Karpas-422 (cell line): ENCODE measurements around the gene DUOX2. TPM values are rescaled to one million over a fixed set of nuclear protein-coding genes. Genes with fewer than 3 reads are reported as not detected.
"Not testable (repeated sequence)": the region's sequence is repeated elsewhere in the genome, so short reads cannot be mapped to it uniquely, and the experiment has no call there.

ENCODE experiments used
- DNase-seq: peaks from one replicate; pipeline ENCODE4 v3.0.0-alpha.2; 2015
- H2AFZ ChIP-seq: fragments of 200-600 bp; sonication (generic); 2 replicates; pipeline ENCODE4 v1.6.1; 2014; ENCODE audit warnings: antibody characterized with exemption, low read length, mixed read lengths
- H3K27ac ChIP-seq: fragments of 200-600 bp; sonication (generic); 2 replicates; pipeline ENCODE4 v1.5.1; 2014; ENCODE audit warnings: mild to moderate bottlenecking, low read length, moderate library complexity
- H3K27me3 ChIP-seq: fragments of 200-600 bp; sonication (generic); 2 replicates; pipeline ENCODE4 v1.6.1; 2014; ENCODE audit warnings: low read length, mixed read lengths
- H3K36me3 ChIP-seq: fragments of 200-600 bp; sonication (generic); 2 replicates; pipeline ENCODE4 v1.6.1; 2014; ENCODE audit warnings: low read length, mixed read lengths; ENCODE audit not compliant: insufficient read depth
- H3K4me1 ChIP-seq: fragments of 200-600 bp; sonication (generic); 2 replicates; pipeline ENCODE4 v1.6.1; 2014; ENCODE audit warnings: mild to moderate bottlenecking, low read length, mixed read lengths
- H3K4me2 ChIP-seq: fragments of 200-600 bp; sonication (generic); 2 replicates; pipeline ENCODE4 v1.6.1; 2014; ENCODE audit warnings: low read length, low read depth, mild to moderate bottlenecking; ENCODE audit not compliant: poor library complexity, severe bottlenecking
- H3K4me3 ChIP-seq: fragments of 200-600 bp; sonication (generic); 2 replicates; pipeline ENCODE4 v1.5.1; 2014; ENCODE audit warnings: mild to moderate bottlenecking, antibody characterized with exemption, low read length, mixed read lengths
- H3K79me2 ChIP-seq: fragments of 200-600 bp; sonication (generic); 2 replicates; pipeline ENCODE4 v1.6.1; 2014; ENCODE audit warnings: mild to moderate bottlenecking, low read length, mixed read lengths
- H3K9ac ChIP-seq: fragments of 200-600 bp; sonication (generic); 2 replicates; pipeline ENCODE4 v1.6.0; 2014; ENCODE audit warnings: low read length
- H3K9me2 ChIP-seq: fragments of 200-600 bp; sonication (generic), shearing (Covaris generic); replicated peaks from 2 replicates; pipeline ENCODE4 v1.6.0; 2014; ENCODE audit warnings: mild to moderate bottlenecking, low read length, moderate library complexity; ENCODE audit not compliant: insufficient read depth
- H3K9me3 ChIP-seq: fragments of 300-700, 200-600 bp; sonication (generic); 2 replicates; pipeline ENCODE4 v1.6.1; 2014; ENCODE audit warnings: low read length, mixed read lengths
- H4K20me1 ChIP-seq: fragments of 200-600 bp; sonication (generic); 2 replicates; pipeline ENCODE4 v1.6.1; 2014; ENCODE audit warnings: mild to moderate bottlenecking, antibody characterized with exemption, low read length, low read depth; ENCODE audit not compliant: insufficient read depth
- total RNA-seq: library from RNA; depleted of rRNA; stranded (reverse); fragments of >200 nt; shearing (Covaris generic); gene quantifications from 2 replicates; pipeline ENCODE4 v1.2.3, GENCODE V29; 2014; ENCODE audit warnings: low replicate concordance

DUOX2 gene
- total RNA-seq, 1 experiment from 2014 or later = 0.45 TPM

DNA sequence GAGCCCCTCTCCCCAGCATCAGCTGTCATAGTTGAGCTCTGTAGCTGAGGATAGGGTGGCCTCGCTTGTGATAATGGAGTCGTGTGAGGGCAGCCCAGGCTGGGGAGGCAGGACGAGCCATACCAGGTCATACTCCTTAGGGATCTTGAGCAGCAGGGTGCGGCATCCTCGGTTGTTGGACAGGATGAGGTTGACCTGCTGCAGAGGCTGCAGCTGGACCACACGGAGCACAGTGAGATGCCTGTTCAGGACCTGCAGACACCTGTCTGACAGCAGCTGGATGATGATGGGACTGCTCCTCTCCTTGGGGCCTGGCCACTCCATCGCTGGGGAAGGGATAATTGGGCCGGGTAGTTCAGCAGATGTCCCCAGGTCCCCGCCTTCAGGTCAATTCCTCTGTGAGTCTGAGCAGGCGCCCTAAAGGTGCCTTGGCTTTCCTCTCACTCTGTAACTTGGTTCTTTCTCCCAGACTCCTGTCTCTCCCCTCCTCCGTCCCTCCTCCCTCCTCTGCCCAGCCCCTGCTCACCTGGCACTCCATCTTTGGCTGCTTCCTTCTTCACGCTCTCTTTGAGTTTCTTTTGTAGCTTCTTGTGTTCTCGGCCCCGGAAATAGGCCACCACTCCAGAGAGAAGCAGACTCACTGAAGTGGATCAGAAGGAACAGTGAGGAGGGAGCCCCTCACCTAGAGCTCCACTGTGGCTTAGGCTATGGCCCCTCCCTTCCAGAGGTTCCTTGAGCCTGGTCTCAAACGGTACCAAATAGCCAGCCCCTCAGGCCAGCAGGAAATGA, 7.8 kb downstream of the DUOX2 start:
- no peak overlapping the region for H3K9ac ChIP-seq
- H3K36me3 ChIP-seq = no peaks in the 10 kb centered on the region
- H3K4me2 ChIP-seq = no peak overlapping the region
- no peak for DNase-seq
- no peaks in the 10 kb centered on the region for H3K9me2 ChIP-seq
- no peaks in the 10 kb centered on the region for H3K4me1 ChIP-seq
- H3K27ac ChIP-seq = no peak overlapping the region
- no peaks in the 10 kb centered on the region for H3K79me2 ChIP-seq
- no peaks in the 10 kb centered on the region for H4K20me1 ChIP-seq
- H3K4me3 ChIP-seq = no peak overlapping the region
- H3K9me3 ChIP-seq = no peaks in the 10 kb centered on the region
- no peak overlapping the region for H2AFZ ChIP-seq
- no peaks in the 10 kb centered on the region for H3K27me3 ChIP-seq

DNA sequence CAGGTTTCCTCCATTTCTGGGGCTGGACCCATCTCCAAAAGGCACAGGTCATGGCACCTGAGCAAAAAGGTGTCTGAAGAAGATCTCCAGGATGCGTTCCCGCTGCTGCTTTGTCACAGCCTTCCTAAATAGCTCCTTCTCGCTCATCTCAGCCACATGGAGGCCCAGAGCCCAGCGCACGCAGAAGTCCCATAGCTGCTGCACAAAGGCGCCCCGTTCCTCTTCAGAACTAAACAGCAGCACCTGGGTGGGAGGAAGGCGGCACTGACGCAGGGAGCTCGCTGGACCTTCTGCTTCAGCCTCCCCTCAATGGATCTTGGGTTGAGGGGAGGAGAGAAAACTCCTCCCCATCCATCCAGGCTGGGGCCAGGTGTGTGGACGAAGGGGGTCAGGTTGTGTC, 8.4 kb downstream of the DUOX2 start:
- H3K4me3 ChIP-seq = no peak overlapping the region
- no peak for DNase-seq
- H3K9ac ChIP-seq = no peak overlapping the region
- H3K9me2 ChIP-seq = no peaks in the 10 kb centered on the region
- no peaks in the 10 kb centered on the region for H3K4me1 ChIP-seq
- H3K27ac ChIP-seq = no peak overlapping the region
- no peaks in the 10 kb centered on the region for H3K27me3 ChIP-seq
- no peaks in the 10 kb centered on the region for H3K79me2 ChIP-seq
- no peak overlapping the region for H3K4me2 ChIP-seq
- H4K20me1 ChIP-seq = no peaks in the 10 kb centered on the region
- H3K36me3 ChIP-seq = no peaks in the 10 kb centered on the region
- H3K9me3 ChIP-seq = no peaks in the 10 kb centered on the region
- no peak overlapping the region for H2AFZ ChIP-seq

DNA sequence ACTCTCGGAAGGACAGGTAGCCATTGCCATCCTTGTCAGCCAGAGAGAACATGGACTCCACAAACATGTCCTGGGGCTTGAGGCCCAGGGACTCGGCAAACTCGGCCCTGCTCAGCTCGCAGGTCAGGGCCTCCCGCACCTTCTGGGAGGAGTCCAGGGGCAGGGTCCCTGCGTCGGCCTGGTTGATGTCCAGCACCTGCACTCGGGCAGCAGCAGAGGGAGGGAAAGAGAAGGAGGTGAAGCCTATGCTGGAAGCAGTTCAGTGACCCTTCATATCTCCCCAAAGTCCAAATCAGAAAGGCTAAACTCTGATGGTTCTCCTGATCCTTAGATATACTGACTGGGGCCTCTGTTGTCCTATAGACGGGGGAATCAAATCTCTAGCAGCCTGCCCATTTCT, 9.8 kb downstream of the DUOX2 start:
- not testable (repeated sequence) for H3K4me1 ChIP-seq, H3K27me3 ChIP-seq, H4K20me1 ChIP-seq, H3K9me3 ChIP-seq, H3K4me2 ChIP-seq, H2AFZ ChIP-seq, H3K79me2 ChIP-seq, H3K27ac ChIP-seq, DNase-seq, H3K9ac ChIP-seq, H3K4me3 ChIP-seq, H3K9me2 ChIP-seq, H3K36me3 ChIP-seq

DNA sequence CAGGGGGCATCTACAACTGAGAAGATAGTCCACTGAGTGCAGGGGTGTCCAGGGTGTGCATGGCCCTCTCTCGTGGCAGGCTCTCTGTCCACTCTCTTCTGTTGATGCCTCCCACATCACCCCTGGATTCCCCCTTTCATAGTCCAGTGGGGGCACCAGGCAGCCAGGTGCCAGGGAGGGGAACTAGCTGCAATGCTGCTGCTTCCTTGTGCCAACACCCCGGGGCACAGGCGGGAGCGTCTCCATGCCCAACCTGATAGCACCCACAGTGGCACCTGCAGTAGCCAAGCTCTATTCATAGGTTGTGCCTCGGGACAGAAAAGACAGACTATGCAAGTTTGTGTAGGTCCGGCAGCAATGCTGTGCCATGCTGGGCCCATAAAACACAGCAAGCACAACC, 11.7 kb downstream of the DUOX2 start:
- Histone ChIP-seq H3K4me1 (0 out of 2 replicates have a peak, but pooled peaks cover 2% of the 10 kb centered on the region), H2AFZ (no peak overlapping the region), H3K36me3 (no peaks in the 10 kb centered on the region), H3K27me3 (no peaks in the 10 kb centered on the region), H3K4me3 (no peak overlapping the region), H3K9ac (no peak overlapping the region), H3K4me2 (no peak overlapping the region), H3K79me2 (no peaks in the 10 kb centered on the region), H4K20me1 (no peaks in the 10 kb centered on the region), H3K9me3 (no peaks in the 10 kb centered on the region), H3K27ac (no peak overlapping the region), H3K9me2 (no peaks in the 10 kb centered on the region)
- DNase-seq = no peak

DNA sequence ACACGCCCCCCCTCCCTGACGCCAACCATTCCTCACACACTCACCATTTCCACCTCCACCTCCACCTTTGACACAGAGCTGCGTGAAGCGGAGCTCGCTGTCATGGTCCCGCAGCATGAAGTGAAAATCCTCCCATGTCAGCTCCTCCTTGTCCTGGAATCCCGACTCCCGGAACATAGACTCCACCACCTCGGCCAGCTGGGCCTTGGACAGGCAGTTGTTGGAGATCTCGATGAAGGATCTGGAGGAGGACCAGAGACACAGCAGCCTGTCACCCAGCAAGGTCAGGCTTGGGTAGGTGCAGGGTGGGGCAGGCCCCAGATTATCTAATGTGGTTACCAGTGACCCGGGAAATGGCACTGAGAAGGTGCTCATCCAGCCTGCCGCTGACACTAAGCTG, 12.2 kb downstream of the DUOX2 start:
- H2AFZ ChIP-seq = no peak overlapping the region
- H3K9me2 ChIP-seq = no peaks in the 10 kb centered on the region
- no peaks in the 10 kb centered on the region for H3K9me3 ChIP-seq
- no peak overlapping the region for H3K4me2 ChIP-seq
- no peaks in the 10 kb centered on the region for H3K27me3 ChIP-seq
- no peak overlapping the region for H3K9ac ChIP-seq
- H3K4me1 ChIP-seq = 0 out of 2 replicates have a peak, but pooled peaks cover 2% of the 10 kb centered on the region
- no peaks in the 10 kb centered on the region for H3K79me2 ChIP-seq
- DNase-seq = no peak
- no peak overlapping the region for H3K4me3 ChIP-seq
- no peaks in the 10 kb centered on the region for H3K36me3 ChIP-seq
- H4K20me1 ChIP-seq = no peaks in the 10 kb centered on the region
- no peak overlapping the region for H3K27ac ChIP-seq

DNA sequence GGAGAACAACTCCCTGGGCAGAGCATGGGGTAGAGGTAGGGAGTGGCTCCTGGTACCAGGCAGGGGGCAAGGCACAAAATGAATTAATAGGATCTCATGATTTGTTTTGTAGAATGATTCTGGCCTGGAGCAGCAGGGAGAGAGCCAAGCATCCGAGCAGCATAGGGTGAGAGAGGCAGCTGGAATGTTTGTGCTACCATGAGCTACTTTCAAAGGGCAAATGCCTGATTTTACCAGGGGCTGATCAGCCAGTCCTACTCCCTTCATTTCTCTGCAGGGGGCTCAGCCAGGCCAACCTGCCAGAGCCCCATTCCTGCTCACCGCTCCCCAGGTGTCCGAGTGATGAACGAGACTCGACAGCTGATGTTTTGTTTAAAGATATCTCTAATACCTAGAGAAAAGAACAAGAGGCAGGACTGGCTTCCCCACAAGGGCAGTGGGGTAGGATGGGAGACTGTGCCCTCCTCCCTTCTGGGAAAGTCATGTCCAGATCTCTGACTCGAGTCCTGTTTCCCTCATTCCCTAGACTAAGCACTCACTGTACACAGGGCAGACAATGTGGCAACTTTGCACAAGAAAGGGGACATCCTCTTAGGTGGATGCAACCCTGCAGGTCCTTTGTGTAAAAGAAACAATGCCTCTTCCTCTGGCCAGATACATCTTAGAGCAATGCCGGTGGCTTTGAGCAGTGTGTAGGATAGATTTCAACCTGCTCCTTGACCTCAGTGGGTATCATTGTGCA, 12.9 kb downstream of the DUOX2 start:
- no peak overlapping the region for H3K4me2 ChIP-seq
- H3K4me3 ChIP-seq = no peak overlapping the region
- no peak overlapping the region for H3K9ac ChIP-seq
- no peaks in the 10 kb centered on the region for H3K36me3 ChIP-seq
- H3K27me3 ChIP-seq = no peaks in the 10 kb centered on the region
- no peaks in the 10 kb centered on the region for H3K79me2 ChIP-seq
- H3K4me1 ChIP-seq = 0 out of 2 replicates have a peak, but pooled peaks cover 2% of the 10 kb centered on the region
- no peaks in the 10 kb centered on the region for H3K9me3 ChIP-seq
- no peak overlapping the region for H2AFZ ChIP-seq
- no peaks in the 10 kb centered on the region for H3K9me2 ChIP-seq
- no peak overlapping the region for H3K27ac ChIP-seq
- no peaks in the 10 kb centered on the region for H4K20me1 ChIP-seq
- no peak for DNase-seq

DNA sequence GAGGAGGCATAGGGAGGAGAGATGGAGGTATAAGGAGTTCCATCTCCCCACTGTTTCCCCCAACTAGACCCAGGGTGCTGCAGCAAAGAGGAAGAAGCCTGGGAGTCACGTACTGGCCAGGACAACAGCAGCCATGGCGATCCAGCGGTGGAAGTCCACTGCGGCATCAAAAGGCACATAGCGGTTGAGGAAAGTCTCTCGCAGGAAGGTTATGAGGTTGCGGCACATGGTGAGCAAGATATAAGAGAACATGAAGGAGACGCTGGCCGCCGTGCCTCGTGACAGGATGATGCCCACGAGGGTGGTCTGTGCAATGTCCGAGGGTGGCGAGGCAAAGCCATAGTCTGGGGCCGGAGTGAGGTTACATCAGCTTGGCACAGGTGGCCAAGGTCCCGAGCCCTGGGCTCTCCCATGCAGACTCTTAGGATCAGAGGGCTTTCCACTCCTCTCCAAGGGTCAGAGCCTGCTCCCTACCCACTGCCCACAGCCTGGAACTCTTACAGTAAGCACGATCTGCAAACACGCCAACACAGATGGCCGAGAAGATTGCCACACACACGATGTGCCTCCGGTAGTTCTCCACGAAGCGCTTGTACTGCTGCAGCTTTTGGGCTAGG, 14.3 kb downstream of the DUOX2 start:
- no peaks in the 10 kb centered on the region for H3K9me2 ChIP-seq
- no peak overlapping the region for H3K4me2 ChIP-seq
- H3K9me3 ChIP-seq = no peaks in the 10 kb centered on the region
- no peak overlapping the region for H3K4me3 ChIP-seq
- no peak overlapping the region for H3K27ac ChIP-seq
- no peak overlapping the region for H2AFZ ChIP-seq
- H4K20me1 ChIP-seq = no peaks in the 10 kb centered on the region
- 0 out of 2 replicates have a peak, but pooled peaks cover 2% of the 10 kb centered on the region for H3K4me1 ChIP-seq
- no peaks in the 10 kb centered on the region for H3K27me3 ChIP-seq
- no peaks in the 10 kb centered on the region for H3K79me2 ChIP-seq
- no peak overlapping the region for H3K9ac ChIP-seq
- H3K36me3 ChIP-seq = no peaks in the 10 kb centered on the region
- DNase-seq = no peak

DNA sequence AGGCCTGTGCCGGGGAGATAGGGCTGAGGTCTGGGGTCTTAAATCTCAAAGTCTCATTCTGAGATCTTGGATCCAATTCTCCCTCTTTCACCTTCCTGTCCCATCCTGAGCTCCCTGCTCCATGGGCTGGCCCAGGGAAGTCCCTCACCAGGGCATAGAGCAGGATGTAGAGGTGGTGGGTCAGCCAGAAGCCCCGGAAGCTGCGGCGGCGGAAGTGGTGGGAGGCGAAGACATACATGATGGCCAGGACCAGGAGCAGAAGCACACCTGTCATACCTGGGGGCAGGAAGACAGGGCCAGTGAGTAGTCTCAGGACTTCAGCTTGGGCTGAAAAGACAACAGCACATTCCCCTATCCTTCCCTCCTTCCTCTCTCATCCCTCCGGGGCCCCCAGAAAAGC, 16.5 kb downstream of the DUOX2 start:
- Histone ChIP-seq H3K4me1 (0 out of 2 replicates have a peak, but pooled peaks cover 2% of the 10 kb centered on the region), H3K4me2 (no peak overlapping the region), H4K20me1 (no peaks in the 10 kb centered on the region), H3K9ac (no peak overlapping the region), H3K36me3 (no peaks in the 10 kb centered on the region), H3K79me2 (no peaks in the 10 kb centered on the region), H3K27ac (no peak overlapping the region), H2AFZ (no peak overlapping the region), H3K9me3 (no peaks in the 10 kb centered on the region), H3K27me3 (no peaks in the 10 kb centered on the region), H3K4me3 (no peak overlapping the region), H3K9me2 (no peaks in the 10 kb centered on the region)
- no peak for DNase-seq
